Posterior vena cava (tissue), 2 donors: ENCODE data around the gene SLC9A1. TPM values are rescaled to one million over a fixed set of nuclear protein-coding genes. Genes with fewer than 3 reads are reported as not detected.

Experiments
- DNase-seq: peaks from one replicate; pipeline ENCODE4 v3.0.0-alpha.2; 2020; ENCODE audit warnings: low spot score
- intact Hi-C, 2 donors: fragments of 100-400 bp; cut with DNase I; formaldehyde crosslinking; loops; one replicate each; pipeline versions ENCODE4 v1.14.1 to v1.14.2; 2022 to 2023
- total RNA-seq, 2 donors: library from RNA; stranded (reverse); fragmentation: NEBNext Ultra II Directional; extraction: Animal tissue kit (Norgen Biotek cat#: 25700); gene quantifications; one replicate each; pipeline ENCODE4 v1.2.1, GENCODE V29; 2021
- donor health status: DM: yes; HTN: yes; CAD: no.
- donor health status: DM: yes; HTN: yes; CAD: no.

SLC9A1 gene
- total RNA-seq, 2 donors from 2014 or later = 19.0 to 25.3 TPM

DNA sequence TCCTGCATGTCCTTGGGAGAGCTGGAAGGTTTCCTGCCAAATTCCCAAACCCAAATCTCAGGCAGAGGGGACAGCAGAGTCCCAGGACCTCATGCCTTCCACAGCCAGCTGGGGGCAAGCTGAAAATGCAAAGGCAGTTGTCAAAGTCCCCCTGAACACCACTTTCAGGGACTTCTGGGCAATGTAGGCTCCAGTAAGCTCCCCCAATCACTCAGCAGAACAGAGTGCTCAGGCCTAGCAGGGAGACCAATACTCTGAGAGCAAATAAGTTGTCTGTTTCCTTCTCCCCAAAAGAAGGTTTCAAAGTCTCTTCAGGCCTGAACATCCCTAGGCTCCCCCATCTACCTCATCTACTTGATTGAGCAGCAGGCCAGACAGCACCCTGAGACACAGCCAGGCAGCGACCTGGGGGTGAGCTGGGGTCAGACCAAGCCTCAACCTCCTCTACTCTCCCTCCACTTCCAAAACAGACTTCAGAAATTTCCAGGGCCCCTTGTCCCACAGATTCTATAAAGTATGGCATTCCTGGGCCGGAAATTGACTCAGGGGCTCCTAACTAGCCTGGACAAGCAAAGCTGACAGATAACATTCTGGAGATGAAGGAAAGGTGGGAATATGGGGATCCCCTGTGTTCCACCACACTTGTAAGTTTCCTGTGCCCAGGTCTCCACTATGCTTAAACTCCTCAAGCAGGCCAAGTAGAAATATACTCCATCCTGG is 1.9 kb downstream of the SLC9A1 start:
- DNase-seq = no peak
- intact Hi-C loops = loop anchor here (5.0 kb wide), 2 partner anchors 36 to 51 kb away; no protein-coding TSS in a partner anchor

DNA sequence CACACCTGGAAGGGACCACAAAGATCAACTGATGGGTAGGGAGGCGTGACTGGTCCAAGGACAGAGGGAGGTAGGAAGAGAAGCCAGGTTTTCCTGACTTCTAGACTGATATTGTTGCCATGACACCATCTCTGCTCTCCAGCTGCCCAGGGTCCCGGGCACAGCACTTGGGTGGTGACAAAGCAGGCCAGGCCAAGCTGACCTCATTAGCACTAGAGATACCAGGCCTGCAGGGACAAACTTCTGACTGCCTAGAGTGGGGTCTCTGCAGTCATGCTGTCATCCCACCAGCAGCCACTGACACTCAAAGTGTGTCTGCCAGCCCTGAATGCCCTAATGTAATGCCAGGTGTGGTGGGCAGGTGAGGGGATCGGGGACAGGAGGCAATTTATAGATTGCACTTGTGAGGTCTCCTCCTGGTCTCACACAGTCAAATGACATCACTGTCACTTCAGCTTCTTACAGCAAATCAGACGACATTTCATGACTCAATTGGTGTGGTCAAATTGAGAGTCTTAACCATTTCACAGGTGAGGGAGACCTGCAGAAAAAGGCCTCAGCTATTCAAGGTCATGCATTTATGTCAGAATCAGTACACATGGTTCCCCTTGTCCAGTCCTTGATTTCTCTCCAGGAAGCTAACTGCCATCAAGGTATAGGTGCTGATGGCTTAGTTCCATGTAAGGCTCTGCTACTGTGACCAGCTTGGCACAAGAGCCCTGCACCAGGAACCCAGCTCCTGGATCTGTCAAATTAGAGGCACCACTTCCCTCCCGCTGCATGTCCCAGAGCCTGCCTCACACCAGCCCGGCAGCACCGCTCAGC is 2.7 kb downstream of the SLC9A1 start:
- intact Hi-C loops = loop anchor here (5.0 kb wide), 2 partner anchors 35 to 50 kb away; no protein-coding TSS in a partner anchor
- no peak for DNase-seq

DNA sequence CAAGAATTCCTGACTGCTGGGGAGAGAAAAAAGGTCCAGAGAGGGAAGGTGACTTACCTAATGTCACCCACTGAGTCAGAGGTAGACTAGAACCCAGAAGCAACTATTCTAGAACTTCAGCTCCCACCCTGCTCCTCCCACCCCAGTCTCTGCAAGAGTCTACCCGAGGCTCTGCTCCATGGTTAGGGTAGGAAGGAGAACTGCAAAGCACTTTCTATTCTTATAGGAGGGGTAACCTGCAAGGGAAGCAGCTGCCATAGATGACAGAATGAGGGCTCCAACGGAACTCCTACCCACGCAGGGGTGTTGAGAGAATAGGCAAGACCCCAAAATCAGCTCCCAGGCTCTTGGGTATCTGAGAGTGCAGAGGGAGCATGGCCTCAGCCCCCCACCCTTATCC is 4.3 kb downstream of the SLC9A1 start:
- no peak for DNase-seq
- intact Hi-C loops = loop anchor here (5.0 kb wide), 2 partner anchors 33 to 48 kb away; no protein-coding TSS in a partner anchor

DNA sequence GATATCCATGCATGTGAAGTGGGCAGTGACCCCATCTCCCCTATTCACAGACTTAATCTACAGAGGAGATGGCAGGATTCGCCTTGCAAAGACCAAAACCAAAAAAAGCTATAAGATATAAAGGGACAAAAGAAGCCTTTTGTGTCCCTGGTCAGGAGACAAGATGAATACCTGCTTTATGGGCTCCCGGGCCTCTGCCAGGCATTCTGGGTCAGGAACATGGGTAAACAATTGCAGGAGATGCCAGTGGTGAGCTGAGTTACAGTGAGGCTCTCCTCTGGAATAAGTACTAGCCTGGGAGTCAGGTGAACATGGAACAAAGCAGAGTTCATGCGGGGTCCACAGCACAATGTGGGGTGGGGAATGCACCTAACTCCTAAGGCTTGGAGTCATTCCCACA is 4.7 kb downstream of the SLC9A1 start:
- no peak for DNase-seq
- intact Hi-C loops = loop anchor here (5.0 kb wide), 2 partner anchors 33 to 48 kb away; no protein-coding TSS in a partner anchor

DNA sequence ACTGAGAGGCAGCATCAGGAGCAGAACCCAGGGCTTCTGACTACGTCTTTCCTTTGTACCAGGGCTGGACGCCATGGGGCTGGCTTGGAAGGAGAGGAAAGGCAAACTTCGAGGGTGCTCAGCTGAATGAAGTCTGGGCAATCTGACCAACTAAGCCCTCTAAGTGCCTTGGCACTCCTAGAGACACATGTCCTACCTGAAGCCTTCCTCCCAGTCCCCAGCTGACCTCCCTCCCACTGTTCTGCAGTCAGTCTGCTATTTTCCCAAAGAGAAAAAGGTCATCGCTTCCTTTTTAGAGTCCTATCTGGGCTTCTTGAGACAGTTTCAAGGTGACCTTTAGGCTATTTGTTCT is 5.2 kb downstream of the SLC9A1 start:
- DNase-seq = no peak
- intact Hi-C loops = loop anchor here (5.0 kb wide), 2 partner anchors 32 to 47 kb away; no protein-coding TSS in a partner anchor

DNA sequence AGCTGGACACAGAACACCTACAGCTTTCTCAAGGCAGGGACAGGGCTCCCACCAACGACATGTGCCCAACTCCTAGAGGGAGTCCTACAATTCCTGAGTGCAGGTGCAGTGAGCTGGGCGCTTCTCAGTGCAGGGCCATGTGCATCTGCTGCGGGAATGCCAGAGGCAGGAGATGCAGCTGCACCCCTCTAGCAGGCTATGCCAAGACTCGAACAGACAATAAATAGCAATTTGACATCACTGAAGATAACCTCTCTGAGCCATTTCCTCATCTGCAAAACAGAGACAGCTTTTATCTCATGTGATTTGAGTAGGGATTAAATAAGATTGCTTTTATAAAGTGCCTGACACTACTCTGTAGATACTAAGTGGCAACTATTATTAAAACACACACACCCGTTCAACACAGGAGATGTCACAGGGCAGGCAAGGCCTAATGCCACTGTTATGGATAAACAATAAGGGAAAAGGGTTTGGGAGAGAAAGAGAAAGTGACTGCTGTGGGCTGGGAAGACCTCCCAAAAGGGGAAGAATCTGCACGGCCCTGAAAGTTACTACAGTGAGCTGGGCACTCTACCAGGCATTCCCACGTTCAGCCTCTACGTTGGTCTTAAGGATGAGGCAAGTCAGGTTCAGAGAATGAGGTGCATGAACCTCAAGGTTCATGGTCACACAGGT is 5.7 kb downstream of the SLC9A1 start:
- intact Hi-C loops = no loop called here
- peak; percentile 46 for DNase-seq

DNA sequence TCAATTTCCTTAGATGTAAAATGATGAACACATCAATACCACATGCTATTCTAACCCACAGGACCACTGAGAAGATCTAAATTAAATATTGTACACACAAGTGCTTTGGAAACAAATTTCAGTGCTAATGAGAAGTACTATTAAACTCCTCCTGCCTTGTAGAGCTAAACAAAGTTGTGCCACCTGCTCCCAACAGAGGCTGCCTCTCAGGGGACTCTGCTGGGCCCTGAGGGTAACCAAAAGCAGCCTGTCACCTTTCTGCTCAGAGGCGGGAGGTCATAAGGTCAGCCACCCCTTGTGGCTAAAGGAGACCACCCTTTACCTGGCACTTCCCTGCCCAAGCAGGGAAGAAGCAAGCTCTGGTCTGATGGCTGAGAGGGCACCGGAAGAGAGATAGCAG is 6.3 kb downstream of the SLC9A1 start:
- no peak for DNase-seq
- intact Hi-C loops = no loop called here

DNA sequence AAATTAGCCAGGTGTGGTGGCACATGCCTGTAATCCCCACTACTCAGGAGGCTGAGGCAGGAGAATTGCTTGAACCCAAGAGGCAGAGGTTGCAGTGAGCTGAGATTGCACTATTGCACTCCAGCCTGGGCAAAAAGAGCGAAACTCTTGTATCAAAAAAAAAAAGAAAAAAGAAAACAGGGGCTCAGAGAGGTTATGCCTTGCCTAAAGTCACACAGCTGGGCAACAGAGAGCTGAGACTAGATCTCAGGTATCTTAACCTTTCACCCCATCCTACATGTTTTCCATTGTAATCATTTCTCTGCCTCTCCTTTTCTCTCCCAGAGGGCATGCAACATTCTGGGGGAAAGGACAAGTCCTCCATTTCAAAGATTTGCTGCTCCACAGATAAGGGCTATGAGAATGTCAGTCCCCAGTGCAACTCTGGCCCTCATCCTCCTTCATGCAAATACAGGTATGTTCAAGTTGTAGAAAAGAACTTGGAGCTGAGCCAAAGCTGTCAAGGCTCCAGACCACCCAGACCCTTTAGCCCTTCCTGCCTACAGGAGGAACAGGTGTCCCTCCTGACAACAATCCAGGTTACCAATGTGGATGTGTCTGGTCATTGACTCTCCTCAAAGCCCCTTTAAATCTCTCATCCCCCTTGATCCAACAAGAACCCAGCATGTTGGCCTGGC is 6.9 kb downstream of the SLC9A1 start:
- intact Hi-C loops = no loop called here
- DNase-seq = no peak

DNA sequence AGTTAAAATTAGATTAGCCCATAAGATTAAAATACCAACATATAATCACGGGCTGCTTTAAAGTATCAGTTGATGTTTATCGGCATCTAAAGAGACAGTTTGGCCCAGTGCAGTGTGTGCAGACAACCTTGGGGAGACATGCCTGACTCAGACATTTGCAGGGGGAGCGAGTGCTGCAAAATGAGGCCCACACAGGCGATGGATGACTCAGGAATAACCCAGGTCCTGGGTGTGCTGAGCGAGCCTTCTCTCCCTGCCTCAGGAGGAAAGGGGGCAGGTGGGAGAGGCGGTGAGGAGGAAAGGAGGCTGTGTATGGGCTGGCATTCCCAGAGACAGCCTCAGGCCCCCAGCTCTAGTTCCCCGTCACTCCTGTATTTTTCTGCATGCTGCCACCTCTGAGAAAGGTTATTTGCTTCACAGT is 9.0 kb downstream of the SLC9A1 start:
- peak; percentile 83 for DNase-seq
- intact Hi-C loops = no loop called here

DNA sequence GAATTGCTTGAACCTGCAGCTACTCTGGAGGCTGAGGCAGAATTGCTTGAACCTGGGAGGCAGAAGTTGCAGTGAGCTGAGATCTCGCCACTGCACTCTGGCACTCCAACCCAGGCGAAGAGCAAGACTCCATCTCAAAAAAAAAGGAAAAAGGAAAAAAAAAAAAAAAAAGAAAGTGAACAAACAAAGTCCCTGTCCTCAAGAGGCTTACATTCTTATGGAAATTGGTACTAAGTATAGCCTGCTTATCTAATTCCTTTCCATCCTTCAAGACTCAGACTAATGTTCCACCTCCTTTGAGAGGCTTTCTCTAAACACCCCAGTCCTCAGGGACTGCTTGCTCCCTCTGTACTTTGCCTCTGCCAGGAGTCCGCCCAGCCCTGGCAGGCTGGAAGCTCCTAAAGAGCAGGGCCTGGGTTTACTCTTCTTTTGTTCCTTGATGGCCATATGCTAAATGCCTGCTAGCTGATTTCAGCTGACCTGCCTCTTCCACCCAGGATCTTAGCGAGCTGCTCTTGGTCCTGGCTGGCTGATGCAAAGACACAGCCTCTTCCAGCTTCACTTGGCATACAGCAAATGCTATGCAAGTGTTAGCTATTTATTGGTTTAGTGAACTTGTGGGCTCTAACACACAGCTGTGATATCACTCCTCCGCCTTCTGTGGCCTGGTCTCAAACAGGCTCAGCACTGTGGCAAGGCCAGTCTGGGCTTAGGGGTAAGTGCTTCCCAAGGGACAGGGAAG is 9.8 kb downstream of the SLC9A1 start:
- peak; percentile 82 for DNase-seq
- intact Hi-C loops = no loop called here

DNA sequence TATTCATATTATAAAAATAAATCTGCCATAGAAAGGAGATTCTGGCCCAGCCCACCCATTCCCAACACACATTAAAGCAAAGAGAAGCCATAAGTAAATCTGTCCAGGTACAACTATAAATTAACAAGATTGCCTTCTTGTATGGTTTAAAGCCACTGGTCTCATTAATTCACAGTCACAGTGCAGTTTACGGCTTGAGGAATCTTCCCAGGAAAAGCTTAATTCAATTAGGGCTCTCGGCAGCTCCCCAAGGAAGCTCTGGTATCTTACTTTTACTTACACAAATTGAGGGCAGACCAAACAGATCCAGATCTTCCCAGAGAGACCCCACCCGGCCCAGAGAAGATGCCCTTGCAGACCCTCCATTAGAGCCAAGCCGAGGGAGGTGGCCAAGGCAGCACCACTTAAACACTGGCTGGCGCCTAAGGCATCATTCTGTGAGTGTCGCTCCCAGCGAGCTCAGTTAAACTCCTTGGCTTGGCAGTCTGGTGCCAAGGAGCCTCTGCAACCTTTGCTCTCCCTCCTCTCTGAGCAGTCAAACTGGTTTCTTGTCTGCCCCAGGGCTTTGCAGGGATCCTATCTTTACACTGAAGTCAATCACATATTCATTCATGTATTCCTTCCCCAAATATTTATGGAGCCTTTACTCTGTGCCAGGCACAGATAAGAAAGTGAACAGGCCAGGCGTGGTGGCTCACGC is 10.7 kb downstream of the SLC9A1 start:
- intact Hi-C loops = no loop called here
- peak; percentile 72 for DNase-seq

DNA sequence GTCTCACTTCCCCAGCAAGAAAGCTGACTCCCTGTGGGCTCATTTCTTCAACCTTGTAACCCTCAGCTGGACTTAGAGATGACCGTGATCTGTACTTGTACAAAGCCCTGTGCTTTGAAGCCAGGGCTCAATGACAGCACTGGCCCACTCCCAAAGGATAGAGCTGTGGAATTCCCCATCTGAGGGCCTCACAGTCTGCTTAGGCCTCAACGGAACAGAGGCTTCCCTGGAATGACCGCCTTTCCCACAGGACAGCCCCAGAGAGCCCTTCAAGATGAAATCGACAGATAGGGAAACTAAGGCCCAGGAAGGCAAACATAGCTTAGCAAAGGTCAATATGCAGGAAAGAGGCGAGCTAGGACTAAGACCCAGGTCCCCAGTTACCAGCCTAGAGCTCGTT is 11.5 kb downstream of the SLC9A1 start:
- peak; percentile 57 for DNase-seq
- intact Hi-C loops = no loop called here

DNA sequence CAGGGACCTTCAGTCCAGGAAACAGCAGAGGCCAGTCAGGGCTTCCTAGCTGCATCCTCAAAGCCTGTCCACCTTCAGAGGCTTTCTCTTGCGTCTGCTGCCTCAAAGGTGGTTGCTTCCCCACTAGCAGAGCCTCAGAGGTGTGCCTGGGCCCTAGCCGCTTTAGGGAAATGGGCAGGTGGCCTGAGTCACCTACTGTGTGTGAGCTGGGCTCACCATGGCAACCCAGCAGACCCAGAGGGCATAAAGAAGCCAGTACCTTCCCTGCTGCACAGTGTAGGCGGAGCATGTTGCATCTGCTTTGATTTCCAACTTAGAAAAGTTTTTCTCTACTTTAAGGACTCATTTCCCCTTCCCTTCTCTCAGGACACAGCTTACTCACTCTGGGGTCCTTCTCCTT is 12.5 kb downstream of the SLC9A1 start:
- no peak for DNase-seq
- intact Hi-C loops = no loop called here

DNA sequence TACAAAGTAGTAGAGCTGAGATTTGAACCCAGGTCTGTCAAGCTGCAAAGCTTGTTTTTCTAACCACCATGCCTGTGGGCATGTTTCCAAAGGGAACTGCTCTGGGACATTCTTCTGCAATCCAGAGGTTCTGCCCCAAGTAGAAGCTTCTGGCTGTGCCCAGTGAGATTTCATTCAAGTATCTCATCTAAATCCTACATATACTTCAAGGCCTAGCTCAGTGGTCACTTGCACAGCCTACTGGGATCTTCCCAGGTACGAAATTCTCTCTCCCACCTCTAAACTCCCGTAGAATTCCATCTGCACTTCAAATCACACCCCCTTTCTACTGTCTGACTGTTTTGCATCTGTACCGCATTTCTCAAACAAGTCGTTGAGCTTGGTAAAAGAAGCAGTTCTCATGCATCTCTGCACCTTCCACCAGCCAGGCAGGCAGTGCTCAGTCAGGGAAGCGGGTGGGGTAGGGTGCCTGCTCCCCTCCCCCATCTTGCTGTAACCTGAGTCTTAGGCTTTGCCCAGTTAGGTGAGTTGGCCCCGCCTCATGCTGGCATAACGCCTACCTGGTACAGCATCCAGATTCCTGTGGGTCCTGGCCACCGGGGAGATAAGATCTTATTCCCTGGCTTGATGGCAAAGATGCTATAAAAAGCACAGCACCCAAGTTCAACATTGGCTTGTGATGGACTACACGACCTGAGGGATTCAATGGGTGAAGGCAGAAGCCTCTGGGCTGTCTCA is 13.5 kb downstream of the SLC9A1 start:
- DNase-seq = peak; percentile 63
- intact Hi-C loops = no loop called here

DNA sequence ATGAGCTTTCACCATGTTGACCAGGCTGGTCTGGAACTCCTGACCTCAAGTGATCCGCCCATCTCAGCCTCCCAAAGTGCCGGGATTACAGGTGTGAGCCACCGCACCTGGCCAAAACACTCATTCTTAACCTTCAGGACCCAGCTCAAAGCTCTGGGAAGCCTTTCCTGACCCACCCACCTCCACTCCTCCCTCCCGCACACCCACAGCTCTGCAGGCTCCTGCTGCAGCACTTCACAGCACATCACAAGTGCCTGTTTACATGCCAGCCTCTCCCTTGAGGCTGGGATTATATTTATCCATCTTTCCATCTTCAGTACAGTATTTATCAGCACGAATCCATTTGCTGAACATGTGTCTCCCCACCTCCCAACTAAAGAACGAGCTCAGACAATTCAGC is 14.9 kb downstream of the SLC9A1 start:
- intact Hi-C loops = loop anchor here in 1 of 2 donors (5.0 kb wide), 1 partner anchor 508 kb away; no protein-coding TSS in a partner anchor
- DNase-seq = no peak

DNA sequence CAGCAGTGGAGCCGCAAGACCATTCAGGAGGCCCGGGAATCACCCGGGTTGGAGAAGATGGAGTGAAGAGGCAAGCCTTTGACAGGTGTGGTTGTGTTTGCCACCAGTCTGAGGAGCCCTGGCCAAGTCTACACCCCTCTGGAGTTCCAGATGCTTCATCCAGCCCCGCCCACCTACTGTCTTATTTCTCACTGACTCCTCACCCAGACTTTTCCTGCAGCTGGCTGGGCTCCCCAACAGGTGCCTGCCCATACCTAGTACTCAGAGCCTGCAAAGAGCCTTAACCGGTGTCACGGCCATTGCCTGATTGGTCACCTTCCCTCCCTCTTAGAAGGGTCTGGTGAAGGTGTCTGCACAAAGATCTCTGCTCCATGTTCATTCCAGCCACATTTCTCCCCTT is 16.0 kb downstream of the SLC9A1 start:
- intact Hi-C loops = loop anchor here in 1 of 2 donors (5.0 kb wide), 1 partner anchor 507 kb away; no protein-coding TSS in a partner anchor
- no peak for DNase-seq

DNA sequence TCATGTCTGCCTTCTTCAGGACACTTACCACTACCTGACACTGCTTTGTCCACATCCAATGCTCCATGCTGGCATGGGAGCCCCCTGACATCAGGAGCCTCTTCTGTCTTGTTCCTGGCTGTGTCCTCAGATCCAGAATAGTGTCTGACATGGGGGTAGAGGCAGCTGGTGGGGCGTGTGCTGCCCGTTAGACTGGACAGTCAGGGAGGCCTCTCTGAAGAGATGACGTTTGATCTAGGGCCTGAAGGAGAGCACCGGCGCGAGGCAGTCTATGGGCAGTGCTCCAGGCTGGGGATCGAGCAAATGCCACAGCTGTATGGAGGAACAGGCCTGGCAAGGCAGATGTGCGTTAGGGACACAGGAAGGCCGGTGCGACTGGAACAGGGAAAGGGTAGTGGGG is 16.6 kb downstream of the SLC9A1 start:
- no peak for DNase-seq
- intact Hi-C loops = loop anchor here in 1 of 2 donors (5.0 kb wide), 1 partner anchor 506 kb away; no protein-coding TSS in a partner anchor
